Non-pigmented ciliary epithelial cell (primary cell): ENCODE measurements around the gene C5AR2.
"Not testable (repeated sequence)": the region's sequence is repeated elsewhere in the genome, so short reads cannot be mapped to it uniquely, and the experiment has no call there.

ENCODE experiments used
- DNase-seq: peaks from one replicate; pipeline ENCODE4 v3.0.0-alpha.2; 2010; ENCODE audit warnings: low read depth

C5AR2 gene

DNA sequence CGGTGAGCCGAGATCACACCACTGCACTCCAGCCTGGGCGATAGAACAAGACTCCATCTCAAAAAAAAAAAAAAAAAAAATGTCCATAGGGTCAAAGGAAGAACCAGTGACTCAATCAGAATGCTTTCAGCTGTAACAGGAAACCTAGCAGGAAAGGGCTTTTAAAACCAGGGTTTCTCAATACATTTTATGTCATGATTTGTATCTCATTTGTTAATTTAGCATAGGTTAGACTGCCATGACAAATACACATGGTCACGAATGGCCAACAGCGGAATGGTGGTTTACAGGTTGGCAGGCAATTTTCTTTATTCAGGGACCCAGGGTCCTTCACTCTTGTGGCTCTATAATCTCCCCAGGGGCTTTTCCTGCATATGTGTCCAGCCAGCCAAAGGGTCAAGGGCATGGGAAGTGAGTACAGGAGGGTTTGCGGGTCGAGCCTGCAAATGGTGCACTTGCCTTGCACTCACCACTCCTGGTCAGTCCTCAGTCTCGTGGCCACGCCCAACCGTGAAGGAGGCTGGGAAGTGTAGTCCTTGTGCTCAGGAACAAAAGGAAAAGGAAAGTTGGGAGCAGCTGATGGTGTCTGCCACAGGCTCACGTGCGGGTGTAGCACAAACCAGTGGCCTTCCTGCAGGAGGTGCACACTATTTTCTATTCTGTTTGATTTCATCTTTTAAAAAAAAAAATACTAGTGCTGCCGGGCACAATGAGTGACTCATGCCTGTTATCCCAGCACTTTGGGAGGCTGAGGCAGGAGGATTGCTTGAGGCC, 32.0 kb downstream of the C5AR2 start:
- no peak for DNase-seq

GRCh38 chr19:47365455-47365854, 33.5 kb downstream of the C5AR2 start:
- not testable (repeated sequence) for DNase-seq

DNA sequence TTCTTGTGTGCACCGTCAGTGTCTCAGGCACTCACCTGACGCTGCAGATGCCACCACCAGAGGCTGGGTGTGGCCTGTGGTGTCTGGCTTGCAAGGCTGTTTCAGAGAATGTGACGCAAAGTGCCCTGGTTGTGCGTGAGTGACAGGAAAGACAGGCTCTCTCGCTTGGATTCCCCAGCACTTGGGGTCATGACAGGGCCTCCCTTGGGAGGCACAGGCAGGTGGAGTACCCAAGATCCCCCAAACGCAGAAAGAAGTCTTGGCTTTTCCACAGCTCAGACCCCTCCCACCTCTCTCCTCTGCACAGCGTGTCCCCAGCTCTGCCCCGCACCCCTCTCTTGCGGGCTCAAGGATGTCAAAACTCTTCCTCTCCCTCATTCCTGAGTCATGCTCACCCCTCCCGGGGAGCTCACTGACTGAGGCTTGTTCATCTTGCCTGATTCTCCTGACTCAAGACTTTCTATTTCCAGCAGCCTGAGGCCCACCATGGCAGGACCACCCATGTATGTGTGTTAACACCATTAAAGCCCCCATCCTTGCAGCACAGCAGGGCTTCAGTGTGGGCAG, 38.2 kb downstream of the C5AR2 start:
- peak; percentile 48 for DNase-seq

- no peak for DNase-seq
These were observed 39.3 kb downstream of the C5AR2 start for GRCh38 chr19:47371261-47371660.

DNA sequence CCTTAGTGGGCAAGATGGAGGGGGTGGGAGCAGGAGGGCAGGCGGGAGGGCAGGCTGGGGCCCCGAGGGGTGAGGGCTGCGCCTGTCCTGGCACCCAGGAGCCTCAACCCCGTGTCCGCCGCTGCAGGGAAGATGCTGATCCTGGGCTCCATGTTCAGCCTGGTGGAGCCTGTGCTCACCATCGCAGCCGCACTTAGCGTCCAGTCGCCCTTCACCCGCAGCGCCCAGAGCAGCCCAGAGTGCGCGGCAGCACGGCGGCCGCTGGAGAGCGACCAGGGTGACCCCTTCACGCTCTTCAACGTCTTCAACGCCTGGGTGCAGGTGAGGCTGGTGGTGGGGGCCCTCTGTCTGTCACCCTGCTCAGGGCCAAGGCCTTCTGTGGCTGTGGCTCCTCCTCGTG, 40.6 kb downstream of the C5AR2 start:
- DNase-seq: no peak

DNA sequence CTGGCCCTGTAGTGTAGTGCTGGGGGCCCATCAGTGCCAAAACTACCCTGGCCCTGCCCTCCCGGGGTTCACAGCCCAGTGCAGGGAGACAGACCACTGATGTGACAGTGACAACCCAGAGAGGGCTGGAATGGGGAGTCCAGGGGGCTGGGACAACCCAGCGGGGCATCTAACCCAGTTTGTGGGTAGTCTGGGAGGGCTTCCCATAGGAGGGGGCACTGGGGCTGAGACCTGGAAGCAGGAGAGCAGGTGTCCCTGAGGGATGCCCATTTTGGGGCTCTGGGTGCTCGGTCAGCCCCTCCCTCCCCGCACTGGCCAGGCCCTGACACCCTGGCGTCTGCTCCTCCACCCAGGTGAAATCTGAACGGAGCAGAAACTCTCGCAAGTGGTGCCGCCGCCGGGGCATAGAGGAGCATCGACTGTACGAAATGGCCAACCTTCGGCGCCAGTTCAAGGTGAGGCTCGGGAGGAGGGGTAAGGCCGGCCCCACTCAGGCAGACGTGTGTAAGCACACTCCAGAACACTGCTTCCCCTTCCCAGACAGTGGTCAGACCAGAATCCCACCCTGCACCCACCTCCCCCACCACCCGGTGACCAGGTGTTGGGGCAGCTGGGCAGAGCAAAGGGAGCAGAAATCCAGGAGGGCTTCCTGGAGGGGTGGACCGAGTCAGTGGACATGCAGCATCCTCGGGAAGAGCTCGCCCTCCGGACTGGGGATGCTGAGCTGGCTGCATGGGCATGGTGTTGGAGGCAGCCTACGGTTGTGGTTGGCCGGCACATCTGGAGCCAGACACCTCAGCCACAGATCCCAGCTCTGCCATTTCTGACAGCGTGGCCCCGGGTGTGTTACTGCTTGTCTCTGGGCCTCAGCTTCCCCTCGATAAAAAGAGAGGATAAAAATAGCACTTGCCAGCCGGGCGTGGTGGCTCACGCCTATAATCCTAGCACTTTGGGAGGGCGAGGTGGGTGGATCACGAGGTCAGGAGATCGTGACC, 41.6 kb downstream of the C5AR2 start:
- DNase-seq: no peak

DNA sequence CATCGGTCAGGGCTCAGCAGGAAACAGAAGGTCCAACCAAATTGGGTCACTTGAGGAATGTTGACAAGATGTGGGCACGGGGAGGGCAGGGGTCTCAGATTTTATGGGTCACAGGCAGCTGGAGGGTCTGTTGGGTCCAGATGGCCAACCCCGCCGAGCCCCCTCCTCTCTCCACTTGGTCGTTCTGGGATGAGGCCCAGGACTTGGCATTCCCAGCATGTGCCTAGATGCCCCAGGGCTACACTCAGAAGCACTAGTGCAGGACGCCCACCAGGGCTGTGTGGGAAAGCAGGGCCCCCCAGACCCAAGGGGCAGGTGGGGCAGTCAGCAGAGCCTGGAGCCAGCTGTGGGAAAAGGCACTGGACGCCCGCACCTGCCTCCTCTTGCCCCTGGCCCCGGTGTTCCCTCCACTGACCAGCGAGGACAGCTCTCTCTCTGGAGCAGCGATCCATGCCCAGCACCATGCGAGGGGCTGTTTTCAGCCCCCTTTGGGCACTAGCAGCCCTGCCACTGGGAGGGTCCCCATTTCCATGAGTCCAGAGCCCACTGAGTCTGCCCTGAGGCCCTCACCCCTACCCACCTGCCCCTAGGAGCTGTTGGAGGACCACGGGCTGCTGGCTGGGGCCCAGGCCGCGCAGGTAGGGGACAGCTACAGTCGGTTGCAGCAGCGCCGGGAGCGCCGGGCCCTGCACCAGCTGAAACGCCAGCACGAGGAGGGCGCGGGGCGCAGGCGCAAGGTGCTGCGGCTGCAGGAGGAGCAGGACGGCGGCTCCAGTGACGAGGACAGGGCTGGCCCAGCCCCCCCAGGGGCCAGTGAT, 43.1 kb downstream of the C5AR2 start:
- no peak for DNase-seq

GRCh38 chr19:47375694-47376588, 44.0 kb downstream of the C5AR2 start:
- DNase-seq: no peak

- DNase-seq: no peak
These were observed 44.7 kb downstream of the C5AR2 start for GRCh38 chr19:47376589-47377144.

GRCh38 chr19:47377208-47377701, 45.3 kb downstream of the C5AR2 start:
- DNase-seq: no peak

DNA sequence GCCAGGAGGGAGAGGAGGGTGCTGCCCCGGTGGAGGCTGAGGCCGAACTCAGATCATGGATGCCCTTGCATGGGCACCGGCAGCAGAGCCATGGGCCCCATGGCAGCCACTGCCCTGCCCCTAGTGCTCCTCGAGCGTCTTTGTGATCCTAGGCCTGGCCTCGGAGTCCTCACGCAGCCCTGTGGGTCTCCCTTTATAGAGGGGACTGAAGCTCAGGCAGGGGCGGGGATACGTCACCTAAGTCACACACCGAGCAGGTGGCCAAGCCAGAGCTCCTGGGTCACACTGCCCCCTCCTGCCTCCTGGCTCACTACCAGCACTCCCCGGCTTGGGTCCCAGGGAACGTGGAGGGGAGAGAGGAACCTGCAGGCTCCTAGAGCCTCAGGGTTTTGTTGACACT, 45.8 kb downstream of the C5AR2 start:
- DNase-seq: no peak

GRCh38 chr19:47378246-47378645, 46.3 kb downstream of the C5AR2 start:
- DNase-seq: no peak

- DNase-seq: no peak
These were observed 47.5 kb downstream of the C5AR2 start for GRCh38 chr19:47379381-47379938.

DNA sequence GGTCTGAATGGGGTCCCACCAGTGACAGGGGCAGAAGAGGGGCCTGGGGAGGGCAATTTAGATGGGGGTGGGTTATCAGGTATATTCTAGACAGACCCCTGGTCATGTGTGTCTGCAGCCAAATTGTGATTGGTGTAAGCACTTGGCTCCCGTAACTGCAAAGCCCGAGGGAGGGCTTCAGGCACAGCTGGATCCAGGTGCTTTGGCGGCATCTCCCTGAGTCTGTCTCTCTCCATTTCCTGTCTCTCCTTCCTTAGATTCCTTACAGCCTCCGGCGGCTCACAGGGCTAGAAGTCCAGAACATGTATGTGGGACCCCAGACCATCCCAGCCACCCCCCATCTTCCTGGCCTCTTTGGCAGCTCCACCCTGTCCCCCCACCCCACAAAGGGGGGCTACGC, 48.6 kb downstream of the C5AR2 start:
- no peak for DNase-seq

DNA sequence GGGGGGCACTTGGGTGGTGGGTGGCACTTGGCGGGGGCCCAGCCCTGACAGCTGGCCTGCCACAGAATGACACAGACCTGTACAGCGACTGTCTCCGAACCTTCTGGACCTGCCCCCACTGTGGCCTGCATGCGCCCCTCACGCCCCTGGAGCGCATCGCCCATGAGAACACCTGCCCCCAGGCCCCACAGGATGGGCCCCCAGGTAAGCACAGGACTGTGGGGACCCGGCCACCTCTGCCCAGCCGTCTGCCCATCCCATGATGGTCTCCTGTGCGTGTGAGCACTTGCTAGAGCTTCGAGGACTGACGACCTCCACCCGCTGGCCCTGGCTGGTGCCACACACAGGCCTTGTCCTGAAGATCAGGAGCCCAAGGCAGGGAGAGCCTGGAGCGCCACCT, 49.1 kb downstream of the C5AR2 start:
- DNase-seq: no peak

DNA sequence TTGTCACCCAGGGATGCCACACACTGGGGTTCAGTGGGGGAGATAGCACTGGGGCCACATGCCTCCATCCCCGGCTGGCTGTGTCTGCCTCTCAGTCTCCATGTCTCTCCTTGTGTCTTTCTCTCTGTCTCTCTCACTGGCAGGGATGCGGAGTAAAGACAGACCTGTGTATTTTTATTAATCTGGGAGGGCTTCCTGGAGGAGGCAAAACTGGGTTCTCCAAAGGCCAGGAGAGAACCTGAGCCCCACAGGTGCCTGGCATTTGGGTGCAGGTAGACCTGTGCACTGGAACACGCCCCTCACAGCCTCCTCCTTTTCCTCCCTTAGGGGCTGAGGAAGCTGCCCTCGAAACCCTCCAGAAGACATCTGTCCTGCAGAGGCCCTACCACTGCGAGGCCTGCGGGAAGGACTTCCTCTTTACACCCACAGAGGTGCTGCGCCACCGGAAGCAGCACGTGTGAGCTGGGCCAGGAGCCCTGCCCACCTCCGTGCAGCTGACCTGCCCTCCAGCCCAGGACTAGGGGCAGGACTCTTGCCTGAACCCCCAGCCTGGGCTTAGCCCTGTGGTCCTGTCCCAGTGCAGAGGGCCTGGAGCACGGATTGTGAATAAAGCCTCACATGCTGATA, 49.8 kb downstream of the C5AR2 start:
- no peak for DNase-seq

GRCh38 chr19:47383890-47384289, 51.9 kb downstream of the C5AR2 start:
- DNase-seq: not testable (repeated sequence)

DNA sequence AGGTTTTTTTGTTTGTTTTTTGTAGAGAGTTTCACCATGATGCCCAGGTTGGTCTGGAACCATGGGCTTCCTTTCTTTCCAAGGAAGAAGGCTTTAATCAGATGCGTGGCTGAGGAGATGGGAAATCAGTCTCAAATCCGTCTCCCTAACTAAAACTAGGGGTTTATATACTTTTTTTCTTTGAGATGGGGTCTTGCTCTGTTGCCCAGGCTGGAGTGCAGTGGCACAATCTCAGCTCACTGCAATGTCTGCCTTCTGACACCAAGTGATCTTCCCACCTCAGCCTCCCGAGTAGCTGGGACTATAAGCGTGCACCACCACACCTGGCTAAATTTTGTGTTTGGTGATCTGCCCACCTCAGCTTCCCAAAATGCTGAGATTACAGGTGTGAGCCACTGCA, 52.6 kb downstream of the C5AR2 start:
- DNase-seq: not testable (repeated sequence)

- not testable (repeated sequence) for DNase-seq
These were observed 54.6 kb downstream of the C5AR2 start for GRCh38 chr19:47386582-47386981.
